ENCODE measurements around the gene HCK.

The HCK gene

DNA sequence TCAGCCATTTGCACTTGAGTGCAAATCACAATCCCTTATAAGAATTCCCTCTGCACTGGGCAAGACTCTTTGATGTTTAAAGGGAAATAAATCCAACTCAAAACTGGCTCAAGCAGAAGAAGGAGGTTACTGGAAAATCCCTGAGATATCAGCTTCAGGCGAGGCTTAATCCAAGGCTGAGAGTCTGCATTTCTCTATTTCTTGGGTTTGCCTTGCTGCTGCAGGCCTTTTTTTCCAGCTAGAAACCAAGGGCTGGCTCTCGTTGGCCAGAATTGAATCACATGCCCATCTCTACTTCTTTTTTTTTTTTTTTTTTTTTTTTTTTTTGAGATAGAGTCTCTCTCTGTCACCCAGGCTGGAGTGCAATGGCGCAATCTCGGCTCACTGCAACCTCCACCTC, 11.7 kb downstream of the HCK start:
- no peak for DNase-seq

- no peak for DNase-seq
These were observed 12.6 kb downstream of the HCK start for GRCh38 chr20:32064667-32065066.

GRCh38 chr20:32067234-32067821, 15.3 kb downstream of the HCK start:
- DNase-seq, result no peak

DNA sequence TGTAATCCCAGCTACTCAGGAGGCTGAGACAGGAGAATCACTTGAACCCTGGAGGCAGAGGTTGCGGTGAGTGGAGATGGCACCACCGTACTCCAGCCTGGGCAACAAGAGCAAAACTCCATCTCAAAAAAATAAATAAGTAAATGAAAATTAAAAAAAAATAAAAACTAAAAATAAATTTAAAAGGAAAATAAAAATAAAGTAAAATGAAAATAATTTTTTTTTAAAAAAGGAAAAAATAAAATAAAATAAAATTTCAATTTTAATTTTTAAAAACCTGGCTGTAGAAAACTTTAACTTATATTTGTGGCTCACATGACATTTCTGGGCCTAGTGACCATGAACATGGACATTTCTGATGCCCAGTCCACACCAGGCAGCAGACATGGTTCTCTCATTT, 16.1 kb downstream of the HCK start:
- no peak for DNase-seq

- no peak for DNase-seq
These were observed 17.7 kb downstream of the HCK start for GRCh38 chr20:32069711-32070110.

- DNase-seq, result no peak
These were observed 18.2 kb downstream of the HCK start for GRCh38 chr20:32070282-32070681.

GRCh38 chr20:32070690-32071213, 18.7 kb downstream of the HCK start:
- no peak for DNase-seq

GRCh38 chr20:32071395-32072167, 19.5 kb downstream of the HCK start:
- no peak for DNase-seq

- no peak for DNase-seq
These were observed 20.2 kb downstream of the HCK start for GRCh38 chr20:32072168-32072750.

DNA sequence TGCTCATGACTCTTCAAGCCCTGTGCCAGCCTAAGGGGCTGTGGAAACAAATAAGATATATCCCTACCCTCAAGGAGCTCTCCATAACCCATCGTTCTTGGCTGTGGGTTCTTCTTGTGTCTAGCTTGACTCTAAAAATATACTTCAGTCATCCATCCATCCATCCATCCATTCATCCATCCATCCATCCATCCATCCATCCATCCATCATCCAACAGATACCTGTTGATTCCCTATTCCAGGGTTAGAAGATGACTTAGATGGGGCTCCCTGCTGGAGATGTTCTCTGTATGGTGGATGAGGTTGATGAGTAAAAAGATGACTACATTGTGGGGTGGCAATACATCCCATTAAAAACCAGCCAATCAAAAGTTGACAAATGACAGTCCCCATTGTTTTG, 23.5 kb downstream of the HCK start:
- no peak for DNase-seq

- DNase-seq, result no peak
These were observed 25.1 kb downstream of the HCK start for GRCh38 chr20:32077190-32077589.

- no peak for DNase-seq
These were observed 26.3 kb downstream of the HCK start for GRCh38 chr20:32078322-32078721.

- DNase-seq, result no peak
These were observed 26.7 kb downstream of the HCK start for GRCh38 chr20:32078791-32079190.

DNA sequence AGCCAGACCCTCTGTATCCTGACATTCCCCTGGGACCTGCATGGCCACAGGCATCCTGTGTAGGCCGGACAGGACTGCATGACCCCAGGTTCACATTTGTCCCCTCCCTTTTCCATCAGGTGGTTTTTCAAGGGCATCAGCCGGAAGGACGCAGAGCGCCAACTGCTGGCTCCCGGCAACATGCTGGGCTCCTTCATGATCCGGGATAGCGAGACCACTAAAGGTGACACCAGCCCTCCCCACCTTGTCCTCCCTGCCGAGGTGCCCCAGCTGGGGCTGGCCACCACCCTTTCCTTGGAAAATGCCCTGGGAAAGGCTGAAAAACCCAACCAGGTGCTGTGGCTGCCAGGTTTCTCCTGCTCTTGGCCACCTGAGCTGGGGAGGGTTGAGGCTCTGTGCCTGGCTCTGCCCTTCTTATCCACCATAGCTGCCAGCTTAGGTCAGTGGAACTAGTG, 27.6 kb downstream of the HCK start:
- no peak for DNase-seq

GRCh38 chr20:32080783-32081182, 28.7 kb downstream of the HCK start:
- DNase-seq, result no peak

DNA sequence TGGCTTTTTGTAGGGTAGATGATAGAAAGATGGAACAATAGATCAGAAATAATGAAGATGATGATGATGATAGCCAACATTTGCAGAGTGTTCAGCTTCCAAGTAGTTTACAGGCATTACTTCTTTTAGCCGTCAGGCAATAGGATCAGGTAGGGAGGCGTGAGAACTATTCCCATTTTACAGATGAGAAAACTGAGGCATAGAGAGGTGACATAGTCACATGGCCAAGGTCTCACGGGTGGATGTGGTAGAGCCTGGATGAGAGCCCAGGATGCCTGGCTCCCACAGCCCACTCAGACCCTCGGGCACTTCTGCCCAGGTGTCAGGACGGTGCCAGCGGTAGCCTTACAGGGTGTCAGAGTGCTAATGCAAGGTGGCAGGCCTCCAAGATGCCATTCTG, 31.4 kb downstream of the HCK start:
- no peak for DNase-seq

DNA sequence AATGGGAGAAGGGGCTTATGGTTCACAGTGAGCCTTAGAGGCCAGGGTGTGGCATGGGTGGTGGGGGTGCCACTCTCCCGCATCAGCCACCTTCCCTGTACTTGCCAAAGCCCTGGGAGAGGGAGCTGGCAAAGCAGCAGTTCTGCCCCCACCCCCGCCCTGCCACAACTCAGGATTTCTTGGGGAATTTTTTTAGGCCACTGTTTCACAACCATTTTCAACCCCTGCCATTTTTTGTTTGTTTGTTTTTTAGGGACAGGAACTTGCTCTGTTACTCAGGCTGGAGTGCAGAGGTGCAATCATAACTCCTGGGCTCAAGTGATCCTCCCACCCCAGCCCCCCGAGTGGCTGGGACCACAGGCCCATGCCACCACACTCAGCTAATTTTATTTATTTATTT, 35.0 kb downstream of the HCK start:
- no peak for DNase-seq

DNA sequence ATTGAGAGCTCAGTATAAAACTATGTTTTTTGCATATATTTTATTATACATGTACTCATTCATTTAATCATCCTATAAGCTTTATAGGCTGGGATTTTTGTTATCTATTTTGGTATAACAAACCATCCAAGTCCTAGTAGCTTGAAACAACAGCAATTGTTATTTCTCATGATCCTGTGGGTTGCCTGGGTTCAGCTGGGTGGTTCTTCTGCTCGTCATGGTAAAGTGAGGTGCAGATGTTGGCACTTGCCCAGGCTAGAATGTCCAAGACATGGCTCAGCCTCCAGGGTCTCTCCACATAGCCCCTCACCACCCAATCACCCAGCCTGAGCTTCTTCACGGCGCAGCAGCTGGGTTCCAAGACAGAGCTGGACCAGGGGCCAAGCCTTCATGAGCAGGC, 36.7 kb downstream of the HCK start:
- no peak for DNase-seq

DNA sequence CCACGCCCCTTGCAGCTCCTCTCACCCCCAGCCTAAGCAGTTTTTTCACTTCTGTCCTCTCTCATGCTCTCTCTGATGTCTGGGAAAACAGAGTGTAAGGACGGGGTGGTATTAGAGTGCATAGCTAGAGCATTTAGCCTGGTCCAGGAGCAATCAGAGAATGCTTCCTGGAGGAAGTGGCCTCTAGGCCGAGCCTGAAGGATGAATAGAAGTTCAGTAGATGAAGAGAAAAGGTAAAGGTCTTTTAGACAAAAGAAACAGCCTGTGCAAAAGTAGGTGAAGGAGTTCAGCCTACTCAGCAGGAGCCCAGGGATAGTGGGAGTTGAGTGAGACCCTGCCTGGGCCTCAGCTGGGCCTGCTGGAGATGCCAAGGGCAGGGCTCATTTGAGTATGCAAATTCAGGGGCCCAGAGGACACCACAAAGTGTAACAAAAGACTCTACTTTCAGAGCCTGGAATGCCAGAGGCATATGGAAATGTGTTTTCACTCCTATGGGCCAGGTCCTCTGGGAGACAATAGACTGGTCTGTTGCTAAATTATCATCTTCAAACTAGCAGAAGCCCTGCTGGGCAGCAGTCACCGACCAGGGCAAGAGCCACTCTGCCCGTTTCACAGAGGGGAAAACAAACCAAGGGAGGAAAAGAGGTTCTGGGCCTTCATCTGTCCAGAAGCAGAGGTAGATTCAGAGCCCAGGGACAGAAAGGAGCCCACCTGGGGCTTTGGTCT, 37.8 kb downstream of the HCK start:
- no peak for DNase-seq

- no peak for DNase-seq
These were observed 39.9 kb downstream of the HCK start for GRCh38 chr20:32091888-32092346.

DNA sequence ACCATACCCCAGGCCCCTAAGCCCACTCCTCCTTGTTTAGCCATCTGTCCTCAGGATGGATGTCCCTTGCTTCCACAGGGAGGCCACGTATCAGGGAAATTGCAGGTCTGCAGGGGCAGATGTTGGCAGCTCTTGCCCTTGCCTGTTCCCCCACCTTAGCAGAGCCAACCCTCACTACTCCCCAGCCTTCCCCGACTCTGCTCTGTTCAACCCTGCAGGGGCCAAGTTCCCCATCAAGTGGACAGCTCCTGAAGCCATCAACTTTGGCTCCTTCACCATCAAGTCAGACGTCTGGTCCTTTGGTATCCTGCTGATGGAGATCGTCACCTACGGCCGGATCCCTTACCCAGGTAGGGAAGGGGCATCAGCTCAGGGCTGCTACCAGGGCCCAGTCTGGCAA, 46.7 kb downstream of the HCK start:
- no peak for DNase-seq

GRCh38 chr20:32108814-32109391, 56.9 kb downstream of the HCK start:
- DNase-seq, result no peak

Data from NCI-H1436 treated with DMSO at 0.1 percent for 48 hours (cell line).